RWPE1 (cell line): ENCODE data around the gene SPIN1.
A peak's percentile ranks its signal among the peaks of the same experiment; 100 is the strongest.

Experiments used
- CTCF ChIA-PET: fragments of 350-600 bp; sonication (Branson Sonifier 250); formaldehyde crosslinking; extraction: SDS; loops from one replicate; lab custom pipeline; 2021; lab: Yijun Ruan, JAX
- POLR2A ChIA-PET: fragments of 400-600 bp; formaldehyde crosslinking; extraction: SDS; loops from one replicate; lab custom pipeline; 2020; ENCODE audit warnings: antibody characterized with exemption; ENCODE audit not compliant: low non-redundant PET; lab: Yijun Ruan, JAX
- DNase-seq: peaks from one replicate; pipeline ENCODE4 v3.0.0; 2012; ENCODE audit warnings: low spot score
- H3K27ac ChIP-seq: fragments of 450-650 bp; 2 replicates; pipeline ENCODE4 v1.5.1; 2017
- CTCF ChIP-seq: fragments of 450-650 bp; conservative IDR thresholded peaks from 2 replicates; pipeline ENCODE4 v1.5.1; 2017; ENCODE audit warnings: low read depth, mild to moderate bottlenecking

The SPIN1 gene

DNA sequence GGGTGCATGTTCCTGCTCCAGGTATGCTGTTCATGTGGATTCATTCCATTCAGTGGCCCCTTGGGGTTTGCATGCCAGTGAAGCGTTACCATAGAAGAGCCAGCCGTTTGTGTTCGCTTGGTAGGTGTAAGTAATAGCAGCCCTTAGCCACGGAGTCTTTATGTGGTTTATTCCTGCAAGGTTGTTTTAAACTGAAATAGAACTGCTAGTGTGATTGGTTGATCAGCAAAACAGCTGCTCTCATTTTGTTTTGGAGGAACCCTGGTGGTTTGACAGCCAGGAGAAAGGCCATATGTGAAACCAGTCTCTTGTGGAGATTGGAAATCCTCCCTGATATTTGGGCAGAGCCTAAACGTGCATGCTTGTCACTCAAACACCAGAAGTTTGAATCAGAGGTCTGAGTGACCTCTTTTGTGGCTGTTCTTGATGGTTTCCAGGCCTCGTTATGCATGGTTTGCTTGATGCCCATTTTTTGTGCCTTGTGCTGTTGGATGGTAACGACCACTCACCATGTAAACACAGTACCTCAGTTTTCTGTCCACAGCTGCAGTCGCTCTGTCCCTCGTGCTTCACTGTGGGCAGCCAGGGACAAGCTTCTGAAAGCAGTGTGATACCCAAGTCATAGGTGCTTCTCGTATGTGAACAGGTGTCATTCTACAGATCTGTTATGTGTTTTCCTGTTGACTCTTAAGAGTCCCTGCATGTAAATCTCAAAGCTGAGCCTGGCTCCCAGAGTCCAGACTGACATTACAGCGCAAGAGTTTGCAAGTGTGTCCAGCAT is 88.4 kb downstream of the SPIN1 start:
- H3K27ac ChIP-seq = peak overlapping the region; percentile 58
- no peak for DNase-seq
- ChIA-PET CTCF (interaction anchor here (0.7 to 0.9 kb wide), 2 partner anchors 26 to 89 kb away, joined by 3 read pairs; no protein-coding TSS in a partner anchor), POLR2A (no interaction called here)
- no peak for TF ChIP-seq CTCF

GRCh38 chr9:88477300-88477751 is 89.1 kb downstream of the SPIN1 start:
- peak; percentile 86 for DNase-seq
- no peak for TF ChIP-seq CTCF
- POLR2A ChIA-PET = no interaction called here
- CTCF ChIA-PET = interaction anchor here (0.9 kb wide), 1 partner anchor 27 kb away, joined by 3 read pairs; no protein-coding TSS in a partner anchor
- peak overlapping the region; percentile 58; the same call in 1 of the 2 replicates for H3K27ac ChIP-seq

- TF ChIP-seq CTCF = no peak
These were observed 90.0 kb downstream of the SPIN1 start for GRCh38 chr9:88478246-88478645.

GRCh38 chr9:88481933-88482332 is 93.7 kb downstream of the SPIN1 start:
- no peak for DNase-seq
- H3K27ac ChIP-seq = no peak overlapping the region
- CTCF ChIA-PET = interaction anchor here (0.6 kb wide), 1 partner anchor 453 kb away, joined by 5 read pairs; no protein-coding TSS in a partner anchor
- TF ChIP-seq CTCF = no peak
- POLR2A ChIA-PET = no interaction called here

More at GRCh38 chr9:88478246-88478645, 90.0 kb downstream of the SPIN1 start:
- H3K27ac ChIP-seq = no peak overlapping the region
- DNase-seq = no peak
- ChIA-PET POLR2A (no interaction called here), CTCF (no interaction called here)

DNA sequence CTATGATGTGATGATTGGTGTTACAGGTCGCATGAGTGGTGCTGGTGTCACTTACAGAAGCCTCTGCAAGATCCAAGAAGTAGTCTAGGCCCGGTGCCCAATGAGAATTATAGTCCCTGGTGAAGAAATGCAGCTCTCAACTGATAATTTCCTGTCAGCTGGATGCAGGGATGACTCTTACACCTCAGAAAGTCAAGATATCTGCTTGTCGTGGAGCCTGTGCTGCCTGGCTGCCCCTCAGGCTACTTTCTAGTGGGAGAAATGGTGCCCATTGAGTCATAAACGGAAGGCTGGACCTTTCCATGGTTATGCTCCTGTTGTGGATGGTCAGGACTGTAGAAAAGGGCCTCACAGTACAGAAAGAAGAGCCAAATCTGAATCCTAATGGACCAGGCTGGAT is 99.9 kb downstream of the SPIN1 start:
- H3K27ac ChIP-seq = no peak overlapping the region
- POLR2A ChIA-PET = interaction anchor here (0.6 kb wide), 1 partner anchor 46 kb away, joined by 5 read pairs; no protein-coding TSS in a partner anchor
- CTCF ChIA-PET = interaction anchor here (0.6 kb wide), 1 partner anchor 55 kb away, joined by 4 read pairs; no protein-coding TSS in a partner anchor
- TF ChIP-seq CTCF = no peak
- no peak for DNase-seq

DNA sequence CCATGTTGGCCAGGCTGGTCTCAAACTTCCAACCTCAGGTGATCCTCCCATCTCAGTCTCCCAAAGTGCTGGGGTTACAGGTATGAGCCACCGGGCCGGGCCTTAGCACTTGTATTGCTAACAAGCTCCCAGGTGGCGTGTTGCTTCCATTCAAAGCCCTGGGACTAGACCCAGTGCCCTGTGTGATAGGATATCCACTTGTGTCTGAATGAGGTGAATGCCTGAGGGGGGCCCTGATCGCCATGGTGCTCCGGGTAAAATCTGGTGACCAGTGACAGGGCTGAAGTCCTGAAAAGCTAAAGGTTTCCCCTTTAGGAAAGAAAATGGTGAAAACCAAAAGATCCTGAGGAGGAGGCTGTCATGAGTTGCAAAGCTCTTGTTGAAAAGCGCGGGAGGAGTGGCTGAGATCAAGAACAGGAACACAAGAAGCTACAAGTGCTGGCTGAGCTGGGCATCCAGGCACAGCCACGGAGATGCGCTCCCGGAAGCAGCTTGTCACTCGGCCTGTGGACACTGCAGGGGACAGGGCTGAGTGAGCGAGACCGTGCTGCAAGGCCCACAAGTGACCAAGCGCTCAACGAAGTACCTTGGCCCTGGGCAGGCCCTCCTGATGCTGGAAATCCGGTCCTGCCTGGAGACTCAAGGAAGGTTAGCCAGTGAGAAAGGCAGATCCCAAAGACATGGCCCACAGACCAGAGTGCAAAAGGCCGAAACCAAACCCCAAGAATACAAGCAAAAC is 106.9 kb downstream of the SPIN1 start:
- H3K27ac ChIP-seq = no peak overlapping the region
- CTCF ChIA-PET = interaction anchor here (0.6 kb wide), 1 partner anchor 14 kb away, joined by 3 read pairs; no protein-coding TSS in a partner anchor
- DNase-seq = no peak
- TF ChIP-seq CTCF = no peak
- POLR2A ChIA-PET = no interaction called here
